Brain pericyte (primary cell): ENCODE measurements around the gene CACNA1C.

ENCODE experiments used
- DNase-seq: peaks from one replicate; pipeline ENCODE4 v3.0.0-alpha.2; 2012; ENCODE audit warnings: low read depth, low spot score

Gene CACNA1C

DNA sequence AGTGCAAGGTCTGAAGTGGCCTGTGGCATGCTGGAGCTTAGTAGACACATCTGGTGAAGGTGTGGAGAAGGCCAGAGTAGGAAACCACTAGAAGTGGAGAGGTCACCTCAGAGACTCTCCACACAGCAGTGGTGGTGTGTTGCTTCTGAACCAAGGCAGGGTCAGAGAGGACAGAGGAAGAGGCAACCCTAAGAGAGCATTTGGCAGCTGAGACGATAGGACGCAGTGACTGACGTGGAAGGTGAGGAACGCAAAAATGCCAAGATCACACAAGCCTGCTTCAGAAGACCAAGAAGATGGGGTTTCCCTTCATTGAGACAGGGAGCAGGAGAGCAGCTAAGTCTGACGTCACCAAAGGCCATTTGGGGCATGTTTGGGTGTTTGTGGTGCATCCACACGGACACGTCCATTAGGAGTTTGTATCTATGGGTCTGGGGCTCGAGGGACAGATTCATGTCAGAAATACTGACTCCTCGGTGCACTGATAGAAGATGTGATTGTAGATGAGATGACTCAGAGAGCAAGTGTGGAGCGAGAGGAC, 338.1 kb downstream of the CACNA1C start:
- DNase-seq: no peak

GRCh38 chr12:2391740-2392331, 339.0 kb downstream of the CACNA1C start:
- DNase-seq: no peak

GRCh38 chr12:2393016-2393415, 340.2 kb downstream of the CACNA1C start:
- DNase-seq: no peak

- no peak for DNase-seq
These were observed 341.2 kb downstream of the CACNA1C start for GRCh38 chr12:2393996-2394395.

DNA sequence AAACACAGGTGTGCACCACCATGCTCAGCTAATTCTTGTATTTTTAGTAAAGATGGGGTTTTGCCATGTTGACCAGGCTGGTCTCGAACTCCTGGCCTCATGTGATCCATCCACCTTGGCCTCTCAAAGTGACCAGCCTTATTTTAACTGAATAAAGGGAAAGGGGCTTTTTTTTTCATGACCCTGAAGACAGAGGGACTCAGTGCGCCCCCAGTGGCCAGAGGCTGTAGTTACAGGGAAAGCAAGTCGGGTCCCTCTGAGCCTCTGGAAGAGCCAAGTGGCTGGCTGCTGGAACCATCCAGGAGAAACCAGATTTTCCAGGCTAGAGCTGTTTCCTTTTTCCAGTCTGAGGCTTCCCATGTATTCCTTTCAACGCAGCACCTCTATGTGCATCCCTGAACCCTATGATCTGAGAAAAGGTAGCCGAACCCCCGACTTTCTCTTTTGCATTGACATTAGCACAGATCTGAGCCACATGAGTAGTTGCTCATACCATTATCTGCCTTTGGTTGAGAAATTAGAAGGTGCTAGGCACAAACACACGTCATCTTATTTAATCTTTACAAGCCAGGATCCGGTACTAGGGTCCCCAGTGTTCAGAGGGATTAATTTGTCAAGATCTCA, 342.7 kb downstream of the CACNA1C start:
- DNase-seq: no peak

- no peak for DNase-seq
These were observed 343.7 kb downstream of the CACNA1C start for GRCh38 chr12:2396448-2396871.

GRCh38 chr12:2397356-2398045, 344.7 kb downstream of the CACNA1C start:
- no peak for DNase-seq

DNA sequence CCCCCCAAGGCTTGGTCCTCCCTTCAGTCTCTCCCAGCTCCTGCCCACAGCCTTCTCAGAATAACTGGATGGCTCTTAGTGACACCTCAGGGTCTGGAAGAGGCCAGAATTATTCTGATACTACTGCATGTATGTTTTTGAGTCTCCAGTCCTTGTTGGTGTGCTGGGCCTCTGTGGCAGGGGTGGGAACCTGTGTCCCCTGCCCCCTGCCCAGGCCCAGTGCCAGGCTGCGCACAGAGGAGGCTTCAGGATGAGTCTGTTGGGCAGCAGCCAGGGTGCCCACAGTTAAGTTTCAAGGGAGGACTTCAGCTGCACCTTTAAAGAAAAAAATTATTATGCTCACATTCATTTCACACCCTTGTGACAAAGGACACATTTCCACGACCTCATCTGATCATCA, 348.3 kb downstream of the CACNA1C start:
- no peak for DNase-seq

DNA sequence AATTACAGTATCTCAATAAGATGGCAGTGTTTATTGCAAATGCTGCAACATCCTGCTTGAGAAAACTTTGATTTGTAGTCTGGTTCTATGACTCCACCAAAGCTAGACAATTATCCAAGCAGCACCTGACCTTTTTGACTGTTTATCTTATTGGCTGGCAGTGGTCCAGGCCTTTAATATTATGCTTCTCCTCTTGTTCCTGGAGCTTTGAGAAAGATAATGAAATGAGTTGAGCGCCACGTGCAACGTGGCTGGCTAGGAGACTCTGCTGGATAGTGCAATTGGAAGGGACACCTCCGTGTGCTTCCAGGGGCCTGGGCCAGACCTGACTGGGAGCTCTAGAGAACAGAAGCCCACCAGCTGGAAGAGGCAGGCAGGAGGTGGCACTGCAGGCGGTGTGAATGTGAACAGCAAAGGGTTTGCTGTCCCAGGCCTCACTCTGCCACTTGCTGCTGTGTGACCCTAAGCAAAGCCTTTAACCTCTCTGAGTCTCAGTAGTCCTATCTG, 349.3 kb downstream of the CACNA1C start:
- DNase-seq: no peak

DNA sequence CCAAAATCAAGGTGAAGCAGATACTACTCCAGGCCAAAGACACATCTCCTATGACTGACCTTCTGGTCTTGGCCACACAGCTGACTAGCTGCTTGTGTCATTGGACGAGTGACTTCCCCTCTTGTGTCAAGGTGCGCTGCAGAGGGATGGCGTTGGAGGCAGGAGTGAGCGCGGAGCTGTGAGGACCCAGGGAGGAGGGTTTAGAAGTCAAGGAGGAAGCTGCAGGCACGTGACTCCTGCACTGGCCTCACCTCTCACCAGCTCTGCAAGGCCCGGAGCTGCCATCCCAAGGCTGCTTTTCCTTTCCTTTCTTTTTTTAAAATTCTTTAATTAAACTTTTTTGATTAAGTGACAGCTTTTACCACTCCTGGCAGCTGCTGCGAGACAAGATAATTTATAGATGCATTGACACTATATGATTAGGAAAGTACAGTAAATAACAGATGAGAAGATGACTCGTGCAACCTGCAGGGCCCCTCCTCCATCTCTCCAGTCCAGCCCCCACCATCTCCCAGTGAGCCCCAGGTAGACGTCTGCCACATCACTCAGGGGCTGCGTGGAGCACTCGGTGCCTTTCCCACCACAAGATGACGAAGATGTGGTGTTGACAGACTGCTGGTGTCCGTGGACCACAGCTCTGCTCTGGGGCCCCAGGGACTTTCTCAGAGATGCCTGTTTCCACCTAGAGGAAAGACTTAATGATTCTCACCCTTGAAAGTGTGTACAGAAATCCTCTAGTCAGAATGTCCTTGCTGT, 350.6 kb downstream of the CACNA1C start:
- no peak for DNase-seq

DNA sequence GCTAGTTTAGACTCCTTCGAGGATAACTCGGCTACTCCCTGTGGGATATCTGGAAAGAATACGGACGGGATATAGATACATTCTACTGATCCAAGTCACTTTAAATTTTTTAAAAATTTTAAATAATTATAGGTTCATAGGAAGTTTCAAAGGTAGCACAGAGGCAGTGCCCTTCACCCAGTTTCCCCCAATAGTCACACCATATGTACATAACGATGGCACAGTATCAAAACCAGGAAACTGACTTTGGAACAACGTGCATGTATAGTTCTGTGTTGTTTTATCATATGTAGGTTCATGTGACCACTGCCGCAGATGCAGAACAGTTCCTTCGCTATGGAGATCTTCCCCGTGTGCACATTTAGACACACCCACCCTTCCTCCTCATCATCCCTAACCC, 352.3 kb downstream of the CACNA1C start:
- DNase-seq: no peak

GRCh38 chr12:2406903-2407302, 354.1 kb downstream of the CACNA1C start:
- DNase-seq: no peak

GRCh38 chr12:2408262-2408661, 355.5 kb downstream of the CACNA1C start:
- no peak for DNase-seq

DNA sequence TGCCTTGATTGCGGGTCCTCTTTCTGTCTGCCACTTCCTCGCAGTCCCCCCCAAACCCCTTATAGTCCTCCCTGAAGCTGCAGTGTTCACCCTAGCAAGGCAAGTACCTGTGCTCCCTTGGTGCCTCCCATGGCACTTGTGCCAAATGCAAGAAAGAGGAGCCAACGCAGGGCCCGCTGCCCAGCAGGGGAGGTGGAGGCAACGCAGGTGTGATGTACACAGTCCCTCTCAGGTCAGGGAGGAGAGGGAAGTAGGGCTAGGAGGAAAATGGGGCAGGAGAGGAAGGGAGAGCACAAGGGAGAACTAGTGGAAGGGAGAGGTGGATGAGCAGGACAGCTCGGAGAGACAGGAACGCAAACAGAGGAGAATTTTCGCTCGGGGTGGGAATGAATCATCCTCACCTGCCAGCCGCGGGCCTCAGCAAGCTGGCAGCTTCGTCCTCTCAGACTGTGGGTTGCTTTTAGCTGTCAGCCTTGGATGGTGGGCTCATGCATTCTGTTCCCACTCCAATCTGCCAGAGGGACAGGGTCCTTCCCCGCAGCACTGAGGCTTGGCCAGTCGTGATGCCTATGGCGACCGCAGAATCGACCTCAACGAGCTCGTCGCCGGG, 357.0 kb downstream of the CACNA1C start:
- no peak for DNase-seq

- DNase-seq: no peak
These were observed 357.7 kb downstream of the CACNA1C start for GRCh38 chr12:2410496-2410895.

- no peak for DNase-seq
These were observed 358.2 kb downstream of the CACNA1C start for GRCh38 chr12:2411011-2411410.

GRCh38 chr12:2411616-2412304, 359.0 kb downstream of the CACNA1C start:
- no peak for DNase-seq

- no peak for DNase-seq
These were observed 359.5 kb downstream of the CACNA1C start for GRCh38 chr12:2412305-2412643.

- no peak for DNase-seq
These were observed 360.5 kb downstream of the CACNA1C start for GRCh38 chr12:2413301-2413700.

- no peak for DNase-seq
These were observed 361.4 kb downstream of the CACNA1C start for GRCh38 chr12:2413999-2414792.
